Loucy (cell line): ENCODE results near the gene CLMN.

Experiments used
- EZH2phosphoT487 ChIP-seq: fragments of 200-600 bp; IDR thresholded peaks from 2 replicates; pipeline ENCODE4 v1.6.1; 2018; ENCODE audit warnings: antibody characterized with exemption, mild to moderate bottlenecking, moderate library complexity, borderline replicate concordance
- TF ChIP-seq, protein P1 (sequence below): fragments of 200-600 bp; sonication (generic); conservative IDR thresholded peaks from 2 replicates; pipeline ENCODE4 v1.5.1; 2014; ENCODE audit warnings: mild to moderate bottlenecking, antibody characterized with exemption, low read length

DNA sequence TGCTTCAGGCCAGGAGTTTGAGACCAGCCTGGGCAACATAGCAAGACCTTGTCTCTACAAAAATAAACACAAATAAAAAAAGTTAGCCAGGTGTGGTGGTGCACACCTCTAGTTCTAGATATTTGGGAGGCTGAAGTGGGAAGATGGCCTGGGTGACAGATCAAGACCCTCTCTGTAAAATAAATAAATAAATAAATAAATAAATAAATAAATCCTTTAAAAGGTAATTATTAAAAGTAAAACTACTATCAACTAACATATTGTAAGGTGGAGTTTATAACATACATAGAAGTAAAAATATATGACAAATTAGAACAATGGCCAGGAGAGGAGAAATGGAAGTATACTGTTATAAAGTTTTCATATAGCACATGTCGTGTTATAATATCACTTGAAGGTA, 33.3 kb upstream of the CLMN start:
- TF ChIP-seq, protein P1, sequence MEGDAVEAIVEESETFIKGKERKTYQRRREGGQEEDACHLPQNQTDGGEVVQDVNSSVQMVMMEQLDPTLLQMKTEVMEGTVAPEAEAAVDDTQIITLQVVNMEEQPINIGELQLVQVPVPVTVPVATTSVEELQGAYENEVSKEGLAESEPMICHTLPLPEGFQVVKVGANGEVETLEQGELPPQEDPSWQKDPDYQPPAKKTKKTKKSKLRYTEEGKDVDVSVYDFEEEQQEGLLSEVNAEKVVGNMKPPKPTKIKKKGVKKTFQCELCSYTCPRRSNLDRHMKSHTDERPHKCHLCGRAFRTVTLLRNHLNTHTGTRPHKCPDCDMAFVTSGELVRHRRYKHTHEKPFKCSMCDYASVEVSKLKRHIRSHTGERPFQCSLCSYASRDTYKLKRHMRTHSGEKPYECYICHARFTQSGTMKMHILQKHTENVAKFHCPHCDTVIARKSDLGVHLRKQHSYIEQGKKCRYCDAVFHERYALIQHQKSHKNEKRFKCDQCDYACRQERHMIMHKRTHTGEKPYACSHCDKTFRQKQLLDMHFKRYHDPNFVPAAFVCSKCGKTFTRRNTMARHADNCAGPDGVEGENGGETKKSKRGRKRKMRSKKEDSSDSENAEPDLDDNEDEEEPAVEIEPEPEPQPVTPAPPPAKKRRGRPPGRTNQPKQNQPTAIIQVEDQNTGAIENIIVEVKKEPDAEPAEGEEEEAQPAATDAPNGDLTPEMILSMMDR = no peak
- TF ChIP-seq EZH2phosphoT487 = no peak
